Activated naive CD4-positive, alpha-beta T cell treated with anti-CD3 and anti-CD28 coated beads, Interleukin-2, amount 50 U/mL, for 24 hours (primary cell): ENCODE measurements around the gene HSPG2.

Source experiments
- H3K27ac Mint-ChIP-seq: one replicate; pipeline ENCODE4 v1.8.0; 2021; ENCODE audit warnings: mild to moderate bottlenecking, mixed read lengths
- H3K27me3 Mint-ChIP-seq: one replicate; pipeline ENCODE4 v1.8.0; 2021; ENCODE audit warnings: mixed read lengths
- H3K36me3 Mint-ChIP-seq: one replicate; pipeline ENCODE4 v1.8.0; 2021; ENCODE audit warnings: mixed read lengths
- H3K4me1 Mint-ChIP-seq: one replicate; pipeline ENCODE4 v1.8.0; 2021; ENCODE audit warnings: mixed read lengths
- H3K4me3 Mint-ChIP-seq: one replicate; pipeline ENCODE4 v1.8.0; 2021; ENCODE audit warnings: mild to moderate bottlenecking, mixed read lengths
- H3K9me3 Mint-ChIP-seq: one replicate; pipeline ENCODE4 v1.8.0; 2021; ENCODE audit warnings: mixed read lengths

HSPG2 gene

GRCh38 chr1:21847223-21848205 lies 89.6 kb downstream of the HSPG2 start:
- H3K4me1 Mint-ChIP-seq: no peaks in the 10 kb centered on the region
- no peaks in the 10 kb centered on the region for H3K27me3 Mint-ChIP-seq
- H3K36me3 Mint-ChIP-seq: no peaks in the 10 kb centered on the region
- H3K4me3 Mint-ChIP-seq: no peak overlapping the region
- no peak overlapping the region for H3K27ac Mint-ChIP-seq
- no peaks in the 10 kb centered on the region for H3K9me3 Mint-ChIP-seq

GRCh38 chr1:21845646-21846641 lies 91.2 kb downstream of the HSPG2 start:
- H3K27me3 Mint-ChIP-seq: no peaks in the 10 kb centered on the region

GRCh38 chr1:21843996-21844395 lies 93.1 kb downstream of the HSPG2 start:
- no peaks in the 10 kb centered on the region for H3K4me1 Mint-ChIP-seq
- H3K36me3 Mint-ChIP-seq: no peaks in the 10 kb centered on the region
- no peak overlapping the region for H3K27ac Mint-ChIP-seq
- H3K27me3 Mint-ChIP-seq: no peaks in the 10 kb centered on the region
- no peak overlapping the region for H3K4me3 Mint-ChIP-seq
- no peaks in the 10 kb centered on the region for H3K9me3 Mint-ChIP-seq

More at GRCh38 chr1:21845646-21846641, 91.2 kb downstream of the HSPG2 start:
- no peaks in the 10 kb centered on the region for H3K4me1 Mint-ChIP-seq
- H3K4me3 Mint-ChIP-seq: no peak overlapping the region
- H3K9me3 Mint-ChIP-seq: no peaks in the 10 kb centered on the region
- no peaks in the 10 kb centered on the region for H3K36me3 Mint-ChIP-seq
- H3K27ac Mint-ChIP-seq: no peak overlapping the region

GRCh38 chr1:21843208-21843607 lies 93.9 kb downstream of the HSPG2 start:
- Mint-ChIP-seq H3K4me1 (no peaks in the 10 kb centered on the region), H3K36me3 (no peaks in the 10 kb centered on the region), H3K9me3 (no peaks in the 10 kb centered on the region), H3K27ac (no peak overlapping the region), H3K4me3 (no peak overlapping the region), H3K27me3 (no peaks in the 10 kb centered on the region)

GRCh38 chr1:21842606-21843162 lies 94.4 kb downstream of the HSPG2 start:
- no peaks in the 10 kb centered on the region for H3K9me3 Mint-ChIP-seq
- no peaks in the 10 kb centered on the region for H3K36me3 Mint-ChIP-seq
- no peaks in the 10 kb centered on the region for H3K4me1 Mint-ChIP-seq
- no peak overlapping the region for H3K4me3 Mint-ChIP-seq
- no peak overlapping the region for H3K27ac Mint-ChIP-seq
- no peaks in the 10 kb centered on the region for H3K27me3 Mint-ChIP-seq

GRCh38 chr1:21841852-21842466 lies 95.2 kb downstream of the HSPG2 start:
- Mint-ChIP-seq H3K27me3 (no peaks in the 10 kb centered on the region), H3K36me3 (no peaks in the 10 kb centered on the region), H3K9me3 (no peaks in the 10 kb centered on the region), H3K27ac (no peak overlapping the region), H3K4me1 (no peaks in the 10 kb centered on the region), H3K4me3 (no peak overlapping the region)

- Mint-ChIP-seq H3K4me1 (no peaks in the 10 kb centered on the region), H3K4me3 (no peak overlapping the region), H3K27ac (no peak overlapping the region), H3K27me3 (no peaks in the 10 kb centered on the region), H3K36me3 (no peaks in the 10 kb centered on the region), H3K9me3 (no peaks in the 10 kb centered on the region)
These were observed 96.1 kb downstream of the HSPG2 start for GRCh38 chr1:21840981-21841380.

GRCh38 chr1:21839337-21840037 lies 97.6 kb downstream of the HSPG2 start:
- H3K36me3 Mint-ChIP-seq: peaks cover 6% of the 10 kb centered on the region
- no peak overlapping the region for H3K4me3 Mint-ChIP-seq
- H3K27ac Mint-ChIP-seq: no peak overlapping the region
- no peaks in the 10 kb centered on the region for H3K27me3 Mint-ChIP-seq
- H3K9me3 Mint-ChIP-seq: no peaks in the 10 kb centered on the region
- H3K4me1 Mint-ChIP-seq: no peaks in the 10 kb centered on the region

- no peaks in the 10 kb centered on the region for H3K27me3 Mint-ChIP-seq
- no peaks in the 10 kb centered on the region for H3K9me3 Mint-ChIP-seq
- no peak overlapping the region for H3K4me3 Mint-ChIP-seq
- H3K27ac Mint-ChIP-seq: no peak overlapping the region
- no peaks in the 10 kb centered on the region for H3K4me1 Mint-ChIP-seq
- peaks cover 11% of the 10 kb centered on the region for H3K36me3 Mint-ChIP-seq
These were observed 98.6 kb downstream of the HSPG2 start for GRCh38 chr1:21838359-21839157.

GRCh38 chr1:21837476-21837875 lies 99.6 kb downstream of the HSPG2 start:
- Mint-ChIP-seq H3K27ac (no peak overlapping the region), H3K4me3 (no peak overlapping the region)

GRCh38 chr1:21836729-21837128 lies 100.4 kb downstream of the HSPG2 start:
- Mint-ChIP-seq H3K27me3 (no peaks in the 10 kb centered on the region), H3K36me3 (peaks cover 17% of the 10 kb centered on the region), H3K4me3 (no peak overlapping the region), H3K4me1 (no peaks in the 10 kb centered on the region), H3K9me3 (no peaks in the 10 kb centered on the region), H3K27ac (no peak overlapping the region)

More at GRCh38 chr1:21837476-21837875, 99.6 kb downstream of the HSPG2 start:
- H3K36me3 Mint-ChIP-seq: peaks cover 14% of the 10 kb centered on the region
- H3K9me3 Mint-ChIP-seq: no peaks in the 10 kb centered on the region
- no peaks in the 10 kb centered on the region for H3K27me3 Mint-ChIP-seq
- no peaks in the 10 kb centered on the region for H3K4me1 Mint-ChIP-seq

GRCh38 chr1:21836010-21836409 lies 101.1 kb downstream of the HSPG2 start:
- Mint-ChIP-seq H3K36me3 (peaks cover 17% of the 10 kb centered on the region), H3K27me3 (no peaks in the 10 kb centered on the region)

GRCh38 chr1:21834666-21835065 lies 102.4 kb downstream of the HSPG2 start:
- Mint-ChIP-seq H3K4me3 (no peak overlapping the region), H3K4me1 (no peaks in the 10 kb centered on the region), H3K9me3 (no peaks in the 10 kb centered on the region), H3K27ac (no peak overlapping the region), H3K36me3 (peaks cover 17% of the 10 kb centered on the region), H3K27me3 (no peaks in the 10 kb centered on the region)

More at GRCh38 chr1:21836010-21836409, 101.1 kb downstream of the HSPG2 start:
- H3K4me3 Mint-ChIP-seq: no peak overlapping the region
- no peaks in the 10 kb centered on the region for H3K9me3 Mint-ChIP-seq
- no peaks in the 10 kb centered on the region for H3K4me1 Mint-ChIP-seq
- no peak overlapping the region for H3K27ac Mint-ChIP-seq

GRCh38 chr1:21834094-21834493 lies 103.0 kb downstream of the HSPG2 start:
- no peak overlapping the region for H3K4me3 Mint-ChIP-seq
- H3K4me1 Mint-ChIP-seq: no peaks in the 10 kb centered on the region
- H3K9me3 Mint-ChIP-seq: no peaks in the 10 kb centered on the region
- peaks cover 17% of the 10 kb centered on the region for H3K36me3 Mint-ChIP-seq
- no peaks in the 10 kb centered on the region for H3K27me3 Mint-ChIP-seq
- H3K27ac Mint-ChIP-seq: peak overlapping the region; percentile 19
